ENCODE measurements around the gene RNF128.
"Not testable (repeated sequence)": the region's sequence is repeated elsewhere in the genome, so short reads cannot be mapped to it uniquely, and the experiment has no call there.

The RNF128 gene

DNA sequence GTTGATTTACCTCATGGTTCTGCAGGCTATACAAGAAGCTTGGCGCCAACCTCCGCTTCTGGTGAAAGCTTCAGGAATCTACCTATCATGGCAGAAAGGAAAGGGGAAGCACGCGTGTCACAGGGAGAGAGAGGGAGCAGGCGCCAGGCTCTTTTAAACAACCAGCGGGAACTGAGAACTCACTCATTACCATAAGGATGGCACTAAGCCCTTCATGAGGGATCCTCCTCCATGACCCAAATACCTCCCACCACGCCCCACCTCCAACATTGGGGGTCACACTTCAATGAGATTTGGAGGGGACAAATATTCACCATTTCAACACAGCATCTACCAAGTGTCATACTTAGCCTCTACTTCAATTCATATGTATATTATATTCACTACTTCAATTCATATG, 57.2 kb downstream of the RNF128 start:
- no peak overlapping the region for H3K4me3 ChIP-seq (ENCODE audit: low read length)
- no peak for TF ChIP-seq ZNF274 (IDR thresholded peaks at IDR 0.05; ENCODE audit: low read depth, low read length)

DNA sequence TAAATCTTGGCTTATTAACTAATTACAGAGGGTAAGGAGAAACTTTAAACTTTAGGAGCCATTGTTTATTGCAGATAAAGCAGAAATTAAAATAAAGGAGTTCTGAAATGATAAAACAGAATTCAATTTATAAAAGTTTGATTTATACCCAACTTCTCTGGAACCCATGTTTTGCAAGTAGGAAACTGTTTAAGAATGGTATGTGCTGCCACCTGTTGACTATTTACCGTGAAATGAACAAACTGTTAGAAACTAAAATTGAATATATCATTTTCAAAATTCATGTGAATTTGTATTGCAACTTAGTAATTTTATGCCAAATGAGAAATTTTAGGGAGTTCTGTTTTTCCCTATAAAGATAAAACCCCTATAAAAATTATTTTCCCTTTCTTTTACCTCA, 65.0 kb downstream of the RNF128 start:
- no peak for TF ChIP-seq ZNF274 (IDR thresholded peaks at IDR 0.05; ENCODE audit: low read depth, low read length)
- no peak overlapping the region for H3K4me3 ChIP-seq (ENCODE audit: low read length)

DNA sequence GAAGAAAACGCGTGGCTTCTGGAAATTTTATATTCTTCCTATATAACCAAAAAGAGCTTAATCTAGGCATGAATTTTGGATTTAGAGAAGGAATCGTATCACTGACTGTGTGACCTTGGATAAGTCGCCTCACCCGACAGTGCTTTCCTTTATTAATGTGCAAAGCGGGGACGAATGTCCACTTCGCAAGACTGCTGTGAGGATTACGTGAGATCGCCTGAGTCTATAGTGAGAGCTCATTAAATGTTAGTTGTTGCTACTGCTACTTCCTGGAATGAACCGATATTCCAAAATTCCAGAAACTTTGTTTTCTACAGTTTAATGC, 75.5 kb downstream of the RNF128 start:
- TF ChIP-seq ZNF274 (IDR thresholded peaks at IDR 0.05; ENCODE audit: low read depth, low read length): no peak
- no peak overlapping the region; the same call in 1 of the 2 replicates for H3K4me3 ChIP-seq (ENCODE audit: low read length)

DNA sequence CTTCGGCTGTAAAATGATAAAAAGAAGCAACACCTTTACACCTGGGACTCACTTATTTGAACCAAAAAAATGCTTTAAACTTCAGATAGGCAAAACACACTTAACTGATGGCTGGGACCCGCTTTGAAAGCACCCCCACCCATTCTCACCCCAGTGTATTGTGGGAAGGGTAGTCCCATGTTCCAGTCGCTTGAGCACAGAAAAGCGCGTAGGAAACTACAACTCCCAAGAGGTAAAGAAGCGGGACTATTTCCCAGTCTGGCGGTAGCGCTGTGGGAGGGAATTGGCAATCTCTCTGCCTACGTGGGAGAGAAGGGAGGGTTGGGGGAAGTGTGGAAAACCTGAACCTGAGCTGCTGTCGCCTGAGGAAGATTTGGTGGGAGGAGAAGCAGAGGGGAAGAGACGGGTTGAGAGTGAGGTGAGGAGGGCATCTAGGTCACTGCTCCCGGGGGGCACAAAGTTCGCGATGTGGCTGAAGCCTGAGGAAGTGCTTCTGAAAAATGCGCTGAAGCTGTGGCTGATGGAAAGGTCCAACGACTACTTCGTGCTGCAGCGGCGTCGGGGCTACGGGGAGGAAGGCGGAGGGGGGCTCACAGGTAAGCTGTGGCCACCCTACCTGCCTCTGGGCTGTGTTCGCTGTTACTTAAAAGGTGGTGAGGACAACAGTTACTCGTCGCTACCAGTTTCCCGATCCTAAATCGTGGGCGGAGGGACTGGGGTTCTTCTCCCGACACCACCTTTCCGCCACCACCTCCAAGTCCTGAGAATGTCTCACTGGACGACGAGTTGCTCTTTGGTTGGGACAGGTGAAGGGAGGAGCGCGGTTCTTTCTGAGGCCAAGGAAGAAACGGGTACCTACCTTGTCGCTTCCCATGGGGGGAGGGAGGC, 76.1 kb downstream of the RNF128 start, which contains the start of gene TBC1D8B:
Gene TBC1D8B (plus strand): TSS at position 286 of the 888 bp plus-strand sequence. CDS start 181 bp downstream, at position 467.
- TF ChIP-seq ZNF274 (IDR thresholded peaks at IDR 0.05; ENCODE audit: low read depth, low read length): no peak
- peak within 1 kb of the TSS; percentile 40 for H3K4me3 ChIP-seq (ENCODE audit: low read length)

DNA sequence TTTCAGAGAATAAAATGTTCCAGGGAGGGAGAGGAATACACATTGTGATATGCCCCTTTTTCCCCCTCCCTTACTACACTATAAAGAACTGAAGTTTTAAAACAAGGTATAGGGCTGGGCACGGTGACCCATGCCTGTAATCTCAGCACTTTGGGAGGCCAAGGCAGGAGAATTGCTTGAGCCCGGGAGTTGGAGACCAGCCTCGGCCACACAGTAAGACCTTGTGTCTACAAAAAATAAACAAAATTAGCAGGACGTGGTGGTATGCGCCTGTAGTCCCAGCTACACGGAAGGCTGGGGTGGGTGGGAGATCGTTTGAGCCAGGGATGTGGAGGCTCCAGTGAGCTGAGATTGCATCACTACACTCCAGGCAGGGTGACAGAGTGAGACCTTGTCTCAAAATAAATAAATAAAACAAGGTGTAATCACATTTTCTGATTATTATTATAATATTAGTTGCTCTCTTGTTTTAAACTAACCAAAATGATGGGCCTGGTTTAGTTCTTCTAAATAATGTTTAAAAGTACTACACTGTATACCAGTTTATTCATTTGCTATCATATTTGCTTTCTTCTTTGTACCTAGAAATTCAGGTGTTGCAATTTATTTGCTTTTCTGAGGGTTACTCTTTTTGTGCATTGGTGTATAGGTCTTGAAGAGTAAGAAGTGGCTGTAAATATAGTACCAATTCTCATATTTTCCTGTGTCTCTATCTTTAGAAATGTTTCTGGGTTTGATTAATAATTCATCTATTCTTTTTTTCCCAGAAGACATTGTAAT, 84.8 kb downstream of the RNF128 start:
- no peak for TF ChIP-seq ZNF274 (IDR thresholded peaks at IDR 0.05; ENCODE audit: low read depth, low read length)
- H3K4me3 ChIP-seq (ENCODE audit: low read length): no peak overlapping the region

DNA sequence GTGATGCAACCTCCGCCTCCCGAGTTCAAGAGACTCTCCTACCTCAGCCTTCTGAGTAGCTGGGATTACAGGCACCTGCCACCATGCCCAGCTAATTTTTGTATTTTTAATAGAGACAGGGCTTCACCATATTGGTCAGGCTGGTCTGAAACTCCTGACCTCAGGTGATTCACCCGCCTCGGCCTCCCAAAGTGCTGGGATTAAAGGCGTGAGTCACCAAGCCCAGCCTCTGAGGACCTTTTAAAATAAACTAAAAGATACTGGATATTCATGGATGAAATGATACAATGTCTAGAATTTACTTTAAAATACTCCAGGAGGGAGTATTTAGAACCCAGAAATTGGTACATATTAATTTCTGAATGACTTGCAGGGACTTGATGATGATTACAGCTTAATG, 86.4 kb downstream of the RNF128 start:
- not testable (repeated sequence) for H3K4me3 ChIP-seq (ENCODE audit: low read length)

DNA sequence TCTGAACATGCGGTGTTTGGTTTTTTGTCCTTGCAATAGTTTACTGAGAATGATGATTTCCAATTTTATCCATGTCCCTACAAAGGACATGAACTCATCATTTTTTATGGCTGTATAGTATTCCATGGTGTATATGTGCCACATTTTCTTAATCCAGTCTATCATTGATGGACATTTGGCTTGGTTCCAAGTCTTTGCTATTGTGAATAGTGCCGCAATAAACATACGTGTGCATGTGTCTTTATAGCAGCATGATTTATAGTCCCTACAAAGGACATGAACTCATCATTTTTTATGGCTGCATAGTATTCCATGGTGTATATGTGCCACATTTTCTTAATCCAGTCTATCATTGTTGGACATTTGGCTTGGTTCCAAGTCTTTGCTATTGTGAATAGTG, 87.6 kb downstream of the RNF128 start:
- not testable (repeated sequence) for H3K4me3 ChIP-seq (ENCODE audit: low read length)

Measured in GM08714 (cell line).